ENCODE measurements around the gene ATG5.

- TF ChIP-seq CTCF (IDR thresholded peaks at IDR 0.05) (no peak), POLR2A (IDR thresholded peaks at IDR 0.05) (no peak)
These were observed 19.8 kb downstream of the ATG5 start for GRCh38 chr6:106305740-106306139.
